Cortex of kidney (tissue), 1 donor: ENCODE results near the gene PPFIA2.

Experiments
- DNase-seq: peaks from one replicate; lab custom pipeline; 2025; lab: John Stamatoyannopoulos, UW

Gene PPFIA2

GRCh38 chr12:81347404-81347803 is 411.7 kb downstream of the PPFIA2 start:
- no peak for DNase-seq

- DNase-seq, result no peak
These were observed 418.2 kb downstream of the PPFIA2 start for GRCh38 chr12:81340910-81341309.

- DNase-seq, result no peak
These were observed 420.1 kb downstream of the PPFIA2 start for GRCh38 chr12:81339071-81339470.

GRCh38 chr12:81337886-81338285 is 421.3 kb downstream of the PPFIA2 start:
- DNase-seq, result no peak

GRCh38 chr12:81333812-81334211 is 425.3 kb downstream of the PPFIA2 start:
- DNase-seq, result no peak

- no peak for DNase-seq
These were observed 427.1 kb downstream of the PPFIA2 start for GRCh38 chr12:81332054-81332453.

GRCh38 chr12:81330480-81330879 is 428.7 kb downstream of the PPFIA2 start:
- no peak for DNase-seq

GRCh38 chr12:81329085-81329484 is 430.1 kb downstream of the PPFIA2 start:
- no peak for DNase-seq

GRCh38 chr12:81327425-81327824 is 431.7 kb downstream of the PPFIA2 start:
- DNase-seq, result no peak

- no peak for DNase-seq
These were observed 434.1 kb downstream of the PPFIA2 start for GRCh38 chr12:81325086-81325485.

GRCh38 chr12:81314903-81315531 is 444.1 kb downstream of the PPFIA2 start:
- DNase-seq, result no peak

- DNase-seq, result no peak
These were observed 455.2 kb downstream of the PPFIA2 start for GRCh38 chr12:81303935-81304334.

- no peak for DNase-seq
These were observed 458.7 kb downstream of the PPFIA2 start for GRCh38 chr12:81300454-81300853.

- DNase-seq, result no peak
These were observed 461.5 kb downstream of the PPFIA2 start for GRCh38 chr12:81297601-81298000.

- DNase-seq, result no peak
These were observed 462.4 kb downstream of the PPFIA2 start for GRCh38 chr12:81296556-81297305.

- no peak for DNase-seq
These were observed 463.9 kb downstream of the PPFIA2 start for GRCh38 chr12:81295251-81295650.

- DNase-seq, result no peak
These were observed 464.6 kb downstream of the PPFIA2 start for GRCh38 chr12:81294325-81295190.

GRCh38 chr12:81288651-81289050 is 470.5 kb downstream of the PPFIA2 start:
- no peak for DNase-seq

GRCh38 chr12:81284137-81284536 is 475.0 kb downstream of the PPFIA2 start:
- no peak for DNase-seq

GRCh38 chr12:81274637-81275529 is 484.3 kb downstream of the PPFIA2 start:
- DNase-seq, result no peak

- DNase-seq, result no peak
These were observed 488.8 kb downstream of the PPFIA2 start for GRCh38 chr12:81270385-81270784.

- no peak for DNase-seq
These were observed 496.1 kb downstream of the PPFIA2 start for GRCh38 chr12:81263072-81263471.
